ENCODE data around the gene TEAD1. TPM values are rescaled to one million over a fixed set of nuclear protein-coding genes. Genes with fewer than 3 reads are reported as not detected.

The TEAD1 gene
- polyA plus RNA-seq, 3 donors = 6.6 to 33.7 (median 13.8) TPM

DNA sequence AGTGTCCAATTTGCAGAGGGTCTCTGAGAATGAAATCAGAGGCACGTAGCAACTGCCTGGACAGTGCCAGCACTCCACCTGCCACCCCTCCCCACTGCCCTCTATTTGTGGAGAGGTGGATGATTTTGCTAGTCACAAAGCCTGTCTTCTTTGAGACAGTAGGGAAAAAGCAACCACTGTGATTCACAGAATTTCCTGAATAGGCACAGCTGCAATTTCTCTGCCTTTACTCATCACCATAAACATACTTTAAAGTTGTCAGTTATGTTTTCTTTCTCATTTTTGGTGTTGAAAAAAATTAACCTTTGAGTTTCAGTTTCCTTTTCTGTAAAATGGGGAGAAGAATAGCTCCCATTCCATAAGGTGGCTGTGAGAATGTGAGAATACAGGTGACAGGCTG, 134.3 kb downstream of the TEAD1 start:
- H3K27ac ChIP-seq (ENCODE audit: low read depth, low read length) = no peak overlapping the region
- 85 to 96% (median 95%) methylated on average over 1 of the region's 1 CpG for WGBS, 3 donors

DNA sequence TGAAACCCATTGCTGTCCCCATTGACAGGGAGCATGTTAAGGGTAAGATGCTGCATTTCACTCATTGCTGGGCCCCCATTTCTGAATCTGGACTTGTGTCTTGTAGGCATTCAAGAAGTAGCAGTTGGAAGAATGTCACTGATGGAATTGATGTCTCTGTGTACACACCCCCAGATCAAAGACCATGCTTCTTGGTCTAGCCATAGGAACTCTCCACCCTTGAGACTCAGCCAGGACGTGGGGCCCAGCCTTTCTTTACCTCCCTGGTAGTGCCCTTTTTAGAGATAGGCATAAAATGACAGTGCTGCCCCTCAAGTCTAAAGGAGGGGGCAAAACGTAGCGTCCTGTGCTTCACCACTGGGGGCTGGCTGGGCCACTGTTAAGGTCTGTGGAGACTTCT, 135.1 kb downstream of the TEAD1 start:
- no peak overlapping the region for H3K27ac ChIP-seq (ENCODE audit: low read depth, low read length)
- WGBS, 3 donors = 88 to 93% (median 90%) methylated on average over 3 of the region's 3 CpGs

DNA sequence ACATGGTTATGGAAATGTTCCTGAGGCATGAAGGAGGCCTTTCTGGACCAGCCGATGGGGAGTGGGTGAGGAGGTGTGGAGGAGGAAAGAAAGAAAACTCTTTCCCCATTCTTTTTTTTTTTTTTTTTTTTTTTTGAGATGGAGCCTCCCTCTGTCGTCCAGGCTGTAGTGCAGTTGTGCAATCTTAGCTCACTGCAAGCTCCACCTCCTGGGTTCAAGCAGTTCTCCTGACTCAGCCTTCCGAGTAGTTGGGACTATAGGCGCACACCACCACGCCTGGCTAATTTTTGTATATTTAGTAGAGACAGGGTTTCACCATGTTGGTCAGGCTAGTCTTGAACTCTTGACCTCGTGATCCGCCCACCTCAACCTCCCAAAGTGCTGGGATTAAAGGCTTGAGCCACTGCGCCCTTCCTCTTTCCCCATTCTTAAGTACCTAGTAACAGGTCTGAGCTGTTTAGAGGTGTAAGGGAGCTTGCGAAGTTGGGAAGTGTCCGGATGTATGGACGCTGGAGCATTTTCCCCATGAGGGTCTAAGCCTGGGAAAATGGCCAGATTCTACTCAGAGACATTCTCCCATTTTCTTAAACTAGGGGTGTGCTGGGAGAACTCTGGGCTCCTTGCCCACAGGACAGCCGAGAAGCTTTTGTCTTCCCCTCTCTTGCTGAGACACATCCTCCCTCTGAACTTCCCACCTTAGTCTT, 135.8 kb downstream of the TEAD1 start:
- peak overlapping the region; percentile 5 for H3K27ac ChIP-seq (ENCODE audit: low read depth, low read length)
- WGBS, 3 donors = 63 to 80% (median 68%) methylated on average over 12 of the region's 12 CpGs

DNA sequence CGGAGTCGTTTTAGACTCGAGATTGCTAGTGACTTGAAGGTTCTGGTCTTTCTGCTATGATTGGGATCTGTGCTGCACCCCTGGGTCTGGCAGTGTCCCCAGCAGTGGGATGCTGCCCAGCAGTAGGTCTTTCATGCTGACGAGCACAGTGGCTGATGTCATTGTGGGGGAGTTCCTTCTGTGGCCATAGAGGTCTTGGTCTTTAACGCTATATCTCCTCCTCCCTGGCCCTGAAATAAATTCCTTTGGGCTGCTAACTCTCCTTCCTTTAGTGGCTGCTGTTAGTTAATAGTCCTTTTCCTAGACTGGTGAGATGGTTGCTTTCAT, 136.3 kb downstream of the TEAD1 start:
- peak overlapping the region; percentile 24 for H3K27ac ChIP-seq (ENCODE audit: low read depth, low read length)
- 41 to 79% (median 53%) methylated on average over 5 of the region's 5 CpGs for WGBS, 3 donors

DNA sequence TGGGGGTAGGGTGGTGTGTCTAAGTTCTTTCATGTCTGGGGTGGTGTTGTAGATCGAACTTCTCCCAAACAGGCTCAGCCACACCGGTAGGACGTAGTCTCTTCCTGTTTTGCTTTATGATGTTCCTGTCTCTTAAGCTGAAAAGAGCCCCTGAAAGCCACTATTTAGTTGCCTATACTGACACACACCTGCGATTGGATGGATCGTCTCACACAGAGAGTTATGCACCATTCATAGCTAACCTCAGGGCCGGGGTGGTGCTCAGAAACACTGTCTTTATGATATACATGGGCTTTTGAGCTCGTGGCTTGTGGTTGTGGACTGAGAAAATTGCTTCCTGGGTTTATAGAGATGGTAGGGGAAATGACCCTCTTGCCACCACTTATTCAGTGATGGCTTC, 137.6 kb downstream of the TEAD1 start:
- WGBS, 3 donors = 60 to 91% (median 77%) methylated on average over 7 of the region's 7 CpGs
- H3K27ac ChIP-seq (ENCODE audit: low read depth, low read length) = no peak overlapping the region

DNA sequence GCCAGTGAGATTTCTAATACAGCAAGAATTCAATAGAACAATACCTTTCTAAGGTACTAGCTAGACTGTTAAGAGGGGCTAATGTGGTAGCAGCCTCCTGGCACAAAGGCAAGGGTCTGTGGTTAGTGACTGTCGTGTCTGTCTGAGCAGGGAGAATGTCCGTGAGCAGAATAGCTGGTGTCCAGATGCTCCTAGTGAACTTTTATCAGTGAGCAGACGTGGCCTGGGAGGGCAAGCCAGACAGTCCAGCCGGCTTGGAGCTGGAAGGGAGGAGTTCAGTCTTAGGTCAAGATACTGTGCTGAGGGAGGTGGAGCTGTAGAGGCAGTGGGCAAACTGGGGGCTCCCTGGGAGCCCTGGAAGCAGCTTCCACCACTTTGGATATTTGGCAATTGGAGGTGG, 138.6 kb downstream of the TEAD1 start:
- 54 to 62% (median 54%) methylated on average over 4 of the region's 4 CpGs for WGBS, 3 donors
- no peak overlapping the region for H3K27ac ChIP-seq (ENCODE audit: low read depth, low read length)

DNA sequence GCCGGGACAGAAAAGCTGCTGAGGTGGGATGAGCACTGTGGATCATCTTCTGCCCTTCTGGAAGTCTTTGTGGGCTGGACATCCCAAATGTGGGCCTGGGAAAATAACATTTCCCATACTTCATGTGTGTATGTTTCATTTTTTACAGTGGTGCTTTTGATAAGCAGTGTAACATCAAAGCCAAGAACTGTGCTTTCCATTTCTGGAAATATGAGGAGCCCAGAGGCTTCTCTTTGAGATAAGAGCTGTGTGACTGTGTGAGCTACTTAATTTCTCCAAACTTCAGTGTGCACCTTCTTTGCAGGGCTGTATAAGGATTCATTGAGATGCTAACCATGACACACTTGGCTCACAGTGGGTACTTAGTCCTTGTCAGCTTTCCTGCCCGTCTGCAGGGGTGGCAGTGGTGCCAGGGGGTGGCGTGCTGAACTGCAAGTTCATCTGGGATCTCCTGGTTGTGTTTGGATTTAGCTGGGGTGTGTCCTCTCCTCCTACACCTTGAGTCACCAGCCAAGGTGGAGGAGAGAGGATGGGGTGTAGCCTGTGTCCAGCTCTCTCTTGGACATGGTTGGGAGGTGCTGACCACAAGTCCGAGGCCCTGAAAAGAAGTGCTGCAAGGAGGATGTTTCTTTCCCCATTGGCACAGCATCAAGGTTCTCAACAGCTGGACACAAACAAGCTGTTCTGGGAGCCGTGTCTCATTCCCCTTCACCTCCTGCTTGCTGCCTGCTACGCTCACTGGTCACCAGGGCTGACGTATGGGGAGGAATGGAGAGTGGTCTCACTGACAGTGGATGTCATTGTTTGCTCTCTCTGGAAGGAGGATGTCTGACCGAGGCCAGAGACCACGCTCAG, 139.4 kb downstream of the TEAD1 start:
- H3K27ac ChIP-seq (ENCODE audit: low read depth, low read length) = peak overlapping the region; percentile 31
- WGBS, 3 donors = 59 to 83% (median 59%) methylated on average over 9 of the region's 9 CpGs

DNA sequence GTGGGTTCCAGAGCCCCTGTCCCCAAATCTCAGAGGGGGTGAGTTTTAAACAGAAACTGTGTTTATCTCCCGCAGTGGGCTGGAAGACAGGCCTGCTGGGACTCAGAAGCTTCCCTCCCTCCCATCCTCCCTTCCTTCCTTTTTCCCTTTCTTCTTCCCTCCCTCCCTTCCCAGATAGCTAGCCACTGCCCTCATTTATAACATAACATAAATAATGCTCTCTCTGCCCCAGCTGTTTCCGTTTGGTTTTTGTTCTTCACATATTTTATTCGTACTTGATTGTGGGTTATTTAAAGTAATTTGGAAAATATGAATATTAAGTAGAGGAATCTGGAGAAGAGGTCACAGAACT, 140.9 kb downstream of the TEAD1 start:
- 3 to 37% (median 5%) methylated on average over 3 of the region's 3 CpGs for WGBS, 3 donors
- no peak overlapping the region for H3K27ac ChIP-seq (ENCODE audit: low read depth, low read length)

DNA sequence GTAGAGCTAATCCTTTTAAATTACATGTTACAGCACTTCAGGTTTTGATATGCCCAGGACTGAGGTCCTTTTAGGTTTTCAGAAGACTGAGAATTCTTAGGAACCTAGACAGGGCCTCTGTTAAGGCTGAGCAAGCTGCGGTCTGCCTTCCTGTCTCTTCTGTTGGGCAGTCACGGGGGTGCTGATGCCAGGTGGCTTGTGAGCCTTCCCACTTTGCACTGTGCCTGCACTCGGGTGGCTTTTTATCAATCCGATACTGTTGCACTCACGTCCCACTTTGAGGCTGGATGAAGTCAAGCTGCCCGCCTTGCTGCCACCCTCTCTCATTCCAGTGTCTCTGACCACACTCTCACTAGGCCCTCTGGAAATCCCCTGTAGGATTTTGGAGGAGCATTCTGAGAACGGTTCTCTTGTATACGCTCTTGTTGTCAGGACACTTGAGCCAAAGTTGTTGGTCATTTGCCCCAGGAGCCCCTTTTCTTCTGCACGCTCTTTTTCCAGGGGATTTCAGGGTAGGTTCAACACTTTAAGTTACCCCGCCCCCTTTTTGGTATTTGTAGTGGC, 141.8 kb downstream of the TEAD1 start:
- no peak overlapping the region for H3K27ac ChIP-seq (ENCODE audit: low read depth, low read length)
- 83 to 87% (median 86%) methylated on average over 10 of the region's 10 CpGs for WGBS, 3 donors

DNA sequence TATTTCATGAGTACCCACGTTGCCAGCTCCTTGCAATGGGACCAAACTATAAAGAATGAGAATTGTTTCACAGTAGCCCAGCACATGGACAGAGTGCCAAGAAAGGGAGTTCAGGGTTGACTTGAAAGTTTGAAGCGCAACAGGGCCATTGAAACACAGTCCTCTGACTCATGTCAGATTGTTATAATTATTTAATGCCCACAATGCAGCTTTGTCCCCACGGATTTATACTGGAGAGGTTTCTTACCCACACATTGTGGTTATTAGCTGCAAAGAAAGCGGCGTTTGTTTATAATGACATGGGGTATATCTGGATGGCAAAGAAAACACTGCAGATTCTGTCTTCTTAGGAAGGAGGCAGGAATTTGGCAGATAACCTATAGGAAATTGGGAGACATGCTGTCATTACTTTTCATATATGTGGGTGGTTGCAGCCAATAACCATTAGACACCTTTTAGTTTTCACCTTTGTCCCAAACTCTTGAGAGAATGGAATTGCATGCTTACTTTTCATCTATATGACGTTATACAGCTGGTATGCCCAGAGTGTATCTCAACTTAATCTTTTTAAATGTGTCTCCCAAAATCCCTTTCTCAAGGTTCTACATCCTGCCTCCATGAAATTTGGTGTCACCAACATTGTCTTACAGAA, 143.6 kb downstream of the TEAD1 start:
- WGBS, 3 donors = 78 to 81% (median 81%) methylated on average over 6 of the region's 6 CpGs
- no peak overlapping the region for H3K27ac ChIP-seq (ENCODE audit: low read depth, low read length)

DNA sequence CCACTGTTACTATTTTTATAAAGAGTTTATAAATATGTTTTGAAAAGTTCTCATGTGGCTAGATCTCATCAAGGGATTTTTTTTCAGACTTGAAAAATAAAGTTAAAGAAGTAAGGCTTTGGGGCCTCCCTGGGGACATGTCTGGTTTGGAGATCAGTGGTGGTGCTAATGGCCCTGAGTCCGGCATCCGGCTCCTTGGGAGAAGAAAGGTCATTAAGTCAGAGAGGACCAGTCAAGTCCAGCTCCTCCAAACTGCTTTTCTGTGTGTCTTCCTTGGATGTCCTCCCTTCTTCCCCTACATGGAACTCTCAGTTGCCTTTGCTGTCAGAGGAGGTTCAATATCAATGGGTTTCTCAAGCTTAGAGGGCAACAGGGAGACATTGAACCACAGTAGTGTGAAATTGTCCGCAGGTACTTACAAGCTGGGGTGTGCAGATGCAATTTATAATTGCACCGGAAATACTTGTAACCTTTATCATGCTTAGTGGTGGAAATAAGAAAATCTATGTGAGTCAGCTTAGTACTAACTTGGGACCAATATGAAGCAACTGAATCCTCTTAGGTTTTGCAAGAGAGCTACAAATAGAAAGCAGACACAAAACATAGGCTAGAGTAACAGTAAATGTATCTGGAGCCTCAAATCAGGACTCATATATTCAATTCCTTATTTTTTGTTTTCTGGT, 144.3 kb downstream of the TEAD1 start:
- H3K27ac ChIP-seq (ENCODE audit: low read depth, low read length) = no peak overlapping the region
- 59 to 88% (median 64%) methylated on average over 4 of the region's 4 CpGs for WGBS, 3 donors

DNA sequence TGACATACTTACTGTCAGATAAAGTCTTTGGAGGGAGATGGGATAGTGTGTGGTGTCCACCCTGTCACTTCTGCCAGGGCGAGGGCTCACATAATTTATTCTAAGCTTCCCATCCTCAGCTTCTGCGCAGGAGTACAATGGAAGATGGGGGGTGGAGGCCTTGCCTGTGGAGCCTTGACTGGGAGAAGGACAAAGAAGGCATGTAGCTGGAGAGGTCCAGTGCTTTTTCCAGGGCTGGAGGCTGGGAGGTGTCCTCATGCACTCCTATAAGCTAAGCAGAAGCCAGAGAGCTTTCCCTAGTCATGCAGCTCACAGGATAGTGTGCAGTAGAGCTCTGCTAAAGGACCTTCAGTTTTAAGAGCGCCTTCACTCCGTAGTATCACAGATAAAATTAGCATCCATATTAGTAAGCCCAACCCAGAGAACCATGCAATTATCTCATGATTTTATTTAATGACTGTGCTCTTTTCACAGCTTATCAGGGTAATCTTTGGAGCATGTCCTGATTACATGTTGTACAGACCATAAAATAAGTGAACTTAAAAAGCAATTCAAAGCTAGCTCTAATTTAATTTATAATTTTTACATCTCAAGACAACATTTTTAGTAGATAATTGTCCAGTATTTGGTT, 148.3 kb downstream of the TEAD1 start:
- no peak overlapping the region for H3K27ac ChIP-seq (ENCODE audit: low read depth, low read length)
- WGBS, 3 donors = 91 to 96% (median 92%) methylated on average over 4 of the region's 4 CpGs

DNA sequence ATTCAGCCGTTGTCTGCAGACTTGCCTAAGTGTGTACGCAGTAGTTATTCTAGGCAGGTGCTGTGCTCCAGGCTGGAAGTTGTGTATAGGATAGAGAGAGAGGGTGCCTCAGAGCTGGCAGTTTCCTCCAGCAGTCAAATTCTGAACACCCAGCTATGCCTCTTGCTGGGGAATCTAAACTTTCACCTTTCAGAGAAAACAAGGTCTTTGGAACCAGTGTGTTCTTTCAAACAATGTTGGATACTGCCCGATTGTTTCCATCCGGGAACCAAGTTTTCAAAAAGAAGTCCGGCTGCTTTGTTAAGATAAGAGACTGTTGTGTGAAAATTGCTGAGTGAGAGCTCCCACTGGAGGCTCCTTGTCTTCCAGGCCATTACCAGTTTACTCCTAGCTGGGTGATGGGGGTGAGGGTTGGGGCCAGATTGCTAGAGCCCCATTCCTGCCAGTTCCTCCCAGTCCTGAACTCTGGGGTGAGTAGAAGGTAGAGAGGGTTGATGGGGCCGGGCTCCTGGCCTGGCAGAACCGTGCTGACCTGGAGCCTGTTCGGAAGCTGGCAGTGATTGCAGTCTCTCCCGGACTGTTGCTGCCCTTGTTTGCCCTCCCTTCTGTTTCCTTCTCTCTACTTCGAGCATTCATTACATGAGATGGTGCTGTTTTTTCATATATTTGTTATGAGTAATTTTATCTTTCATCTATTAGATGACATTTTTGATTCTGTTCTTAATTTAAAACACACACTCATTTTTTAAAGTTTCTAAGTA, 150.2 kb downstream of the TEAD1 start:
- no peak overlapping the region for H3K27ac ChIP-seq (ENCODE audit: low read depth, low read length)
- WGBS, 3 donors = 20 to 52% (median 50%) methylated on average over 10 of the region's 10 CpGs

DNA sequence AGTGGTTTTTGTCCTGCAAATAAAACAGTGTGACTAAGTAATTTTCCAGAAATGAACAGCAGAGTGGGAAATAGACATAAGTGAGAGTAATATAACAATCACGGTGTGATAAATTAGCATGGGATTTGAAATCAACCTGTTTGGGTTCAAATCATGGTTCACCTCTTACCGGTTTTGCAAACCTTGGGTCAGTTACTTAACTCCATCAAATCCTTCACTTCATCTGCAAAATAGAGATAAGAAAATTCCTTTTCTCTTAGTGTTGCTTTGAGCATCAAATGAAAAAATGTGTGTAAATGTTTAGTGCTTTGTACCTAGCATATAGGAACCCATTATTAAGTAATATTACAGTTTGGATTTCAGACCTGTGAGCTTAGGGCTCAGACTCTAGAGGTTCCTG, 152.2 kb downstream of the TEAD1 start:
- 66 to 96% (median 88%) methylated on average over 2 of the region's 2 CpGs for WGBS, 3 donors
- H3K27ac ChIP-seq (ENCODE audit: low read depth, low read length) = no peak overlapping the region

DNA sequence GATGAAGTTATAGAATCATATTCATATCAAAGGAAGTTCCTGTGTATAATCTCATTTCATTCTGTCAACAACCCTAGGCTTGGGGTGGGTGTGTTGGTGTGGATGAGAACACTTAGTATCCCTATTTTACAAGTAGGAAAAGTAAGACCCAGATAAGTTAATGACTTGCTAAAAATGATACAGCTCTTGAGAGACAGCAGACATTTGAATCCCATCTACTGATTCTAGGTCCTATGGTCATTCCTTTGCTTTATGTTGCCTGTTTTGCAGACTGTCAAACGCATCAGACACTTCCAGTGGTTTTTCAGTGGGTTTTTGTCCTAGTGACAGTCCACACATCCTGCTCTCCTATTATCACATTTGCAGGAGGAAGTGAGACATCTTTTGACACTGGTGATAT, 153.1 kb downstream of the TEAD1 start:
- WGBS, 3 donors = 48 to 67% (median 63%) methylated on average over 1 of the region's 1 CpG
- H3K27ac ChIP-seq (ENCODE audit: low read depth, low read length) = no peak overlapping the region

DNA sequence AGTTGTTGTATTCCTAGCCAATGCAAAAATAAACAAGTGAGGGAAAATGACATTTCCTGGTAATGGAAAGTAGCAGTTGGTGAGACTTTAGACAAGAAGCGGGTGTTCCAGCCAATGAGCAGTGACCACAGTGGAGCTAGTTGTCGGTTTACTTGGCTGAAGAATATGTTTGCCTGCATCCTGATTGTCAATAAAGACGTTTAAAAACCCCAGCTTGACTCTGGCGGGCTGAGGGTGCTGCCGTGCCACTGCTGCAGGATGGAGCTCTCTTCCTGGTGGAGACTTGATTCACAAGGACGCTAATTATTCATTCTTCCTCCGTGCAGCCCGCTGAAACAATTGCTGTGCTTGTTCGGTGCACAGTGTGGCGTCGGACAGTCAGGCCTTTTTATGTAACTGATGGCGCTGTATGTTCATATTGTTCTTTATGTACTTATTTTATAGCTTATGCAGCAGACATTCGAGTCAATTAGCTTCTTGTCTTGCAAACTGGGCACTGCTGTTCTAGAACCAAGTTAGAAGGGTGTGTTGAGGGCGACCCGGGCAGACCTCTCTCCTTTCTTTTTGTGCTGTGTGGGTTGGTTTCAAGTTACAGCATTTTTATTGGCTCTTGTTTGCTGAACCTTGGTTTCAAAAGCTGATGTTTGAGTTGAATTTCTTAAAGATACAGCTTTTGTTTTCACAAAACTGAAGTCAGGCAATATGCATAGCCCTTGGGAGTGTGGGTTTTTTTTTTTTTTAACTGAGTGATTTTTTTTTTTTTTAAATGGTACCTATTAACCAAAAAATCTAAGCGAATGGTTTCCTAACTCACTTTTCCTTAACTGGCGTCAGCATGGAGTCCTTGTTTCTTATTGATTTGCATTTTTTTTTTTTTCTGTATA, 153.9 kb downstream of the TEAD1 start:
- no peak overlapping the region for H3K27ac ChIP-seq (ENCODE audit: low read depth, low read length)
- 3 to 8% (median 7%) methylated on average over 17 of the region's 17 CpGs for WGBS, 3 donors

DNA sequence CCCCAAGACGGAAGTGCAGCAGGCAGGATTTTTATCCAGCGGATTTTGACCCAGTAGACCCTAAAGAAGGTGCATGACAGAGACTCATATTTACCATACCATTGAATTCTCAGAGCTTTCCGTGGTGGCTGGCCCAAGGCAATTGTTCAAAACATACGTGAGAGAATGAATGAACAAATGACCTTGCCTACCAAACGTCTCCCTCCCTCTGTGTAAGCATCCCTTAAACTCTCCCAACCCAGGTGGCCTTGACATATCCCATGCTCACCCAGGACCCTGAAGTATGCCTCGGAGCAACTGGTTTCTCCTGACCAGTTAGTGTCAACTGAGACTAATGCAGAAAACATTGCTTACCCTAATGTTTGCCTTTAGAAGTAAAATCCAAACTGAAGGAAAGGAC, 154.9 kb downstream of the TEAD1 start:
- H3K27ac ChIP-seq (ENCODE audit: low read depth, low read length) = no peak overlapping the region
- 22 to 42% (median 40%) methylated on average over 6 of the region's 6 CpGs for WGBS, 3 donors
